HepG2 (cell line): ENCODE data around the gene ITPR1. TPM values are rescaled to one million over a fixed set of nuclear protein-coding genes. Genes with fewer than 3 reads are reported as not detected.

ENCODE experiments used
- ATAC-seq: fragments of 200-7000 bp; cut with Tn5 transposase; 3 replicates; pipeline ENCODE4 v1.9.1; 2020; ENCODE audit warnings: mild to moderate bottlenecking, moderate library complexity
- BruUV-seq: library from RNA; stranded (reverse); fragments of 400-500 nt; replicated peaks from 2 replicates; lab custom pipeline; 2021; lab: Mats Ljungman, UMichigan
- CTCF ChIA-PET: fragments of 300-600 bp; formaldehyde crosslinking; extraction: SDS; loops from one replicate; lab custom pipeline; 2021; ENCODE audit warnings: low total read pairs, inconsistent platforms, low intra/inter-chr PET ratio; lab: Yijun Ruan, JAX
- POLR2A ChIA-PET: fragments of 350-600 bp; sonication (Branson Sonifier 250); formaldehyde crosslinking; loops from one replicate; lab custom pipeline; 2020; ENCODE audit warnings: antibody characterized with exemption, inconsistent platforms; lab: Yijun Ruan, JAX
- DNase-seq: peaks from one replicate; pipeline ENCODE4 v3.0.0-alpha.2; 2015; ENCODE audit warnings: low spot score
- FAIRE-seq: peaks from 3 replicates; lab custom pipeline; 2011; peaks lifted over from hg19 to GRCh38; lab: Jason Lieb, UNC
- H2AFZ ChIP-seq: one replicate; pipeline ENCODE4 v1.6.1; 2011; ENCODE audit warnings: low read length, inconsistent platforms
- H3K27ac ChIP-seq: fragments of 300-600 bp; 3 replicates; pipeline ENCODE4 v1.8.0; 2011; ENCODE audit warnings: mixed run types, mild to moderate bottlenecking, mixed read lengths, low read length, inconsistent platforms; ENCODE audit not compliant: insufficient read depth; ENCODE audit errors: extremely low read length
- H3K27me3 ChIP-seq, 2 experiments: fragments of 200-600 bp in 1 of 2; 2 replicates in 1 of 2; 3 replicates in 1 of 2; pipeline versions ENCODE4 v1.6.0 to v1.8.0; 2011; ENCODE audit warnings: low read length in 2 of 2, mild to moderate bottlenecking in 2 of 2, moderate library complexity in 2 of 2, inconsistent platforms in 1 of 2; ENCODE audit not compliant: insufficient read depth in 2 of 2, control insufficient read depth in 1 of 2
- H3K36me3 ChIP-seq, 2 experiments: fragments of 200-600 bp in 1 of 2; replicated peaks in 1 of 2; 2 replicates in 1 of 2; 3 replicates in 1 of 2; pipeline versions ENCODE4 v1.5.1 to v1.8.0; 2011; ENCODE audit warnings: low read length in 2 of 2, inconsistent platforms in 1 of 2; ENCODE audit not compliant: insufficient read depth in 2 of 2, control insufficient read depth in 1 of 2
- H3K4me1 ChIP-seq: 2 replicates; pipeline ENCODE4 v1.5.1; 2012; ENCODE audit warnings: low read length, inconsistent platforms; ENCODE audit not compliant: insufficient read depth
- H3K4me2 ChIP-seq: 2 replicates; pipeline ENCODE4 v1.6.0; 2011; ENCODE audit warnings: low read depth, low read length, inconsistent platforms
- H3K4me3 ChIP-seq, 3 experiments: fragments of 200-600 bp in 1 of 3; sonication (generic), shearing (Covaris generic) in 1 of 3; replicated peaks in 1 of 3; 2 replicates each; pipeline ENCODE4 v1.5.1; 2011 to 2016; ENCODE audit warnings: low read length in 3 of 3, inconsistent platforms in 2 of 3, low read depth in 2 of 3, mild to moderate bottlenecking in 2 of 3, control low read depth in 1 of 3, mixed read lengths in 1 of 3; ENCODE audit not compliant: insufficient read depth in 1 of 3
- H3K79me2 ChIP-seq: one replicate; pipeline ENCODE4 v1.6.1; 2011; ENCODE audit warnings: low read length, inconsistent platforms; ENCODE audit not compliant: insufficient read depth
- H3K9ac ChIP-seq: 2 replicates; pipeline ENCODE4 v1.6.0; 2011; ENCODE audit warnings: mild to moderate bottlenecking, low read depth, low read length, inconsistent platforms; ENCODE audit not compliant: insufficient read depth
- H3K9me3 ChIP-seq: 2 replicates; pipeline ENCODE4 v1.5.1; 2012; ENCODE audit warnings: mild to moderate bottlenecking, low read length
- H4K20me1 ChIP-seq: 2 replicates; pipeline ENCODE4 v1.6.0; 2011; ENCODE audit warnings: inconsistent platforms, mild to moderate bottlenecking, low read length, moderate library complexity; ENCODE audit not compliant: insufficient read depth
- KDM1A ChIP-seq: IDR thresholded peaks from 2 replicates; pipeline ENCODE4 v1.6.1; 2016; ENCODE audit warnings: missing compliant biosample characterization
- NFKBIZ ChIP-seq: IDR thresholded peaks from 2 replicates; pipeline ENCODE4 v1.6.1; 2018; ENCODE audit warnings: missing genetic modification reagents, missing compliant biosample characterization
- NR3C1 ChIP-seq: sonication (generic); formaldehyde crosslinking; IDR thresholded peaks from 2 replicates; pipeline ENCODE4 v1.4.0; 2020; ENCODE audit warnings: missing genetic modification reagents
- RELA ChIP-seq: sonication (generic); formaldehyde crosslinking; IDR thresholded peaks from 2 replicates; pipeline ENCODE4 v1.4.0; 2020; ENCODE audit warnings: missing genetic modification reagents
- SALL1 ChIP-seq: sonication (generic); formaldehyde crosslinking; IDR thresholded peaks from 2 replicates; pipeline ENCODE4 v1.8.0; 2022; ENCODE audit warnings: mild to moderate bottlenecking, missing genetic modification reagents
- ZC3H13 ChIP-seq: sonication (generic); formaldehyde crosslinking; IDR thresholded peaks from 2 replicates; pipeline ENCODE4 v1.8.1; 2023; ENCODE audit warnings: mild to moderate bottlenecking, missing genetic modification reagents, moderate library complexity
- ZFP41 ChIP-seq: sonication (generic); formaldehyde crosslinking; IDR thresholded peaks from 2 replicates; pipeline ENCODE4 v1.4.0; 2020; ENCODE audit warnings: mild to moderate bottlenecking, missing genetic modification reagents, borderline replicate concordance
- ZFP82 ChIP-seq: sonication (generic); formaldehyde crosslinking; IDR thresholded peaks from 2 replicates; pipeline ENCODE4 v1.5.1; 2020; ENCODE audit warnings: mild to moderate bottlenecking, missing genetic modification reagents, borderline replicate concordance
- ZNF121 ChIP-seq: sonication (generic); formaldehyde crosslinking; IDR thresholded peaks from 2 replicates; pipeline ENCODE4 v1.5.0; 2020; ENCODE audit warnings: mild to moderate bottlenecking, missing genetic modification reagents
- ZNF276 ChIP-seq: sonication (generic); formaldehyde crosslinking; IDR thresholded peaks from 2 replicates; pipeline ENCODE4 v1.4.0; 2020; ENCODE audit warnings: mild to moderate bottlenecking, low read depth, missing genetic modification reagents
- ZNF547 ChIP-seq: sonication (generic); formaldehyde crosslinking; IDR thresholded peaks from 2 replicates; pipeline ENCODE4 v1.5.1; 2020; ENCODE audit warnings: mild to moderate bottlenecking, missing genetic modification reagents
- ZNF660 ChIP-seq: sonication (generic); formaldehyde crosslinking; IDR thresholded peaks from 2 replicates; pipeline ENCODE4 v1.5.1; 2020; ENCODE audit warnings: mild to moderate bottlenecking, low read depth, missing genetic modification reagents, borderline replicate concordance
- ZNF678 ChIP-seq: sonication (generic); formaldehyde crosslinking; IDR thresholded peaks from 2 replicates; pipeline ENCODE4 v1.4.0; 2020; ENCODE audit warnings: mild to moderate bottlenecking, missing genetic modification reagents
- ZNF747 ChIP-seq: sonication (generic); formaldehyde crosslinking; IDR thresholded peaks from 2 replicates; pipeline ENCODE4 v1.8.1; 2023; ENCODE audit warnings: missing genetic modification reagents, mild to moderate bottlenecking, borderline replicate concordance
- ZXDC ChIP-seq: sonication (generic); formaldehyde crosslinking; IDR thresholded peaks from 2 replicates; pipeline ENCODE4 v1.5.0; 2020; ENCODE audit warnings: mild to moderate bottlenecking, missing genetic modification reagents
- whole genome bisulfite sequencing: methylation state at CpG from one replicate; pipeline ENCODE4 v1.1.6; 2017; ENCODE audit warnings: low lambda C conversion rate; 5-methylcytosine and 5-hydroxymethylcytosine counted together
- in situ Hi-C: cut with HindIII; loops from 2 replicates; pipeline ENCODE4 v1.10.0; 2017; ENCODE audit warnings: low pct_unique_long_range_greater_than_20kb; ENCODE audit not compliant: extremely low pct_ligation_motif_present
- intact Hi-C: fragments of 100-400 bp; cut with micrococcal nuclease; formaldehyde crosslinking; loops from one replicate; pipeline ENCODE4 v1.10.0; 2022; ENCODE audit not compliant: unreplicated experiment
- polyA plus RNA-seq, 8 experiments: library from polyadenylated mRNA; depleted of rRNA in 3 of 8; stranded (reverse) in 7 of 8; unstranded in 1 of 8; fragments of >200 nt; fragmentation: Illumina TruSeq in 4 of 8; extraction: Trizol in 4 of 8; gene quantifications; 2 replicates each; pipeline versions ENCODE4 v1.2.1 to v1.2.3, GENCODE V29; 2011 to 2016; ENCODE audit warnings: low read depth in 4 of 8, missing spikeins in 1 of 8, mixed read lengths in 1 of 8; ENCODE audit not compliant: insufficient read depth in 1 of 8
- total RNA-seq, 5 experiments: library from RNA; depleted of rRNA; stranded (reverse); fragments of >200 nt; fragmentation: Illumina TruSeq; extraction: Trizol; gene quantifications; 2 replicates each; pipeline ENCODE4 v1.2.3, GENCODE V29; 2016; ENCODE audit warnings: low read depth in 1 of 5
- TF ChIP-seq, protein P1 (sequence below): sonication (generic); formaldehyde crosslinking; conservative IDR thresholded peaks from 2 replicates; pipeline ENCODE4 v1.8.0; 2022; ENCODE audit warnings: mild to moderate bottlenecking, moderate library complexity, missing genetic modification reagents

Gene ITPR1
- total and polyA plus RNA-seq, 2 of the 13 experiments (the other 11 are each of a cell fraction or from before 2014, with no cell fraction given) = 10.0 to 11.4 TPM

GRCh38 chr3:4819746-4820145 lies 326.6 kb downstream of the ITPR1 start:
- Histone ChIP-seq H3K9me3 (no peaks in the 10 kb centered on the region), H3K4me1 (peaks cover under 1% of the 10 kb centered on the region), H2AFZ (no peak overlapping the region), H3K9ac (no peak overlapping the region), H3K27ac (no peak overlapping the region), H4K20me1 (no peaks in the 10 kb centered on the region), H3K4me2 (no peak overlapping the region), H3K27me3 (no peaks in the 10 kb centered on the region), H3K36me3 (peaks cover 0 to 20% of the 10 kb centered on the region in 2 experiments; a peak in 3 of 5 replicates), H3K79me2 (no peaks in the 10 kb centered on the region), H3K4me3 (no peak overlapping the region)
- TF ChIP-seq ZFP41 (CRISPR knock-in tag) (no peak), ZNF747 (CRISPR knock-in tag) (no peak), ZNF547 (no peak), NFKBIZ (CRISPR knock-in tag) (no peak), ZC3H13 (CRISPR knock-in tag) (no peak), ZNF276 (no peak), ZNF660 (CRISPR knock-in tag) (no peak), SALL1 (CRISPR knock-in tag) (no peak), ZXDC (CRISPR knock-in tag) (no peak), NR3C1 (CRISPR knock-in tag) (no peak), ZNF678 (CRISPR knock-in tag) (no peak), RELA (no peak), ZFP82 (no peak), KDM1A (CRISPR knock-in tag) (no peak), ZNF121 (CRISPR knock-in tag) (no peak)
- TF ChIP-seq, protein P1, sequence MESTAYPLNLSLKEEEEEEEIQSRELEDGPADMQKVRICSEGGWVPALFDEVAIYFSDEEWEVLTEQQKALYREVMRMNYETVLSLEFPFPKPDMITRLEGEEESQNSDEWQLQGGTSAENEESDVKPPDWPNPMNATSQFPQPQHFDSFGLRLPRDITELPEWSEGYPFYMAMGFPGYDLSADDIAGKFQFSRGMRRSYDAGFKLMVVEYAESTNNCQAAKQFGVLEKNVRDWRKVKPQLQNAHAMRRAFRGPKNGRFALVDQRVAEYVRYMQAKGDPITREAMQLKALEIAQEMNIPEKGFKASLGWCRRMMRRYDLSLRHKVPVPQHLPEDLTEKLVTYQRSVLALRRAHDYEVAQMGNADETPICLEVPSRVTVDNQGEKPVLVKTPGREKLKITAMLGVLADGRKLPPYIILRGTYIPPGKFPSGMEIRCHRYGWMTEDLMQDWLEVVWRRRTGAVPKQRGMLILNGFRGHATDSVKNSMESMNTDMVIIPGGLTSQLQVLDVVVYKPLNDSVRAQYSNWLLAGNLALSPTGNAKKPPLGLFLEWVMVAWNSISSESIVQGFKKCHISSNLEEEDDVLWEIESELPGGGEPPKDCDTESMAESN (CRISPR knock-in tag) = no peak
- no peak for ATAC-seq
- ChIA-PET POLR2A (no interaction called here), CTCF (no interaction called here)
- intact Hi-C loops = no loop called here
- 67% methylated on average over 3 of the region's 3 CpGs for WGBS
- FAIRE-seq = no peak
- no peak for DNase-seq
- BruUV-seq = no TSS peak
- in situ Hi-C loops = no loop called here
